Left renal pelvis (tissue), 4 donors: ENCODE results near the gene PRKCE. TPM values are rescaled to one million over a fixed set of nuclear protein-coding genes. Genes with fewer than 3 reads are reported as not detected.

ENCODE experiments used
- DNase-seq, 4 donors: peaks; one replicate each; pipeline ENCODE4 v3.0.0-alpha.2; 2013; ENCODE audit warnings: low read depth in 4 of 4, low spot score in 3 of 4
- polyA plus RNA-seq, 4 donors: library from polyadenylated mRNA; unstranded; fragments of 120-200 nt; gene quantifications; one replicate each; pipeline ENCODE4 v1.2.1, GENCODE V29; 2013; ENCODE audit not compliant: insufficient read length in 4 of 4

The PRKCE gene
- polyA plus RNA-seq, 4 donors = 8.2 to 16.0 (median 9.0) TPM

DNA sequence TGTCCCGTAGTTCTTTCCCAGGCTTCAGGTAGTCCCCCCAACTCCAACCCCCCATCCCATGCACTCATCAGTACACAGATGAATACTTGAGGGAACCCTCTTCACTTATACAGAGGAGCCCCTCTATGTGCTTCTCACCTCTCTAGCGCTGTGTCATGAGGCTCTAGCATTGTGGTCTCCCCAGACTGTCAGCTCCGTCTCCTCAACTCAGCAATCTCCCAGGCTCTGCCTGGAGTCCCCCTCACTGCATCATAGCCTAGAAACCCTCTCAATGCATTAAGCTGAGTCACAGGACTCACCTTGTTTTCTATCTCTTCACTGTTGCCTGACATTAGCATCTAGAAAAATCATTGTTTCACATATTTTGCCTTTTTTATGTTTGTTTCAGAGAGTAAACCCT is 20.2 kb upstream of the PRKCE start:
- no peak for DNase-seq

DNA sequence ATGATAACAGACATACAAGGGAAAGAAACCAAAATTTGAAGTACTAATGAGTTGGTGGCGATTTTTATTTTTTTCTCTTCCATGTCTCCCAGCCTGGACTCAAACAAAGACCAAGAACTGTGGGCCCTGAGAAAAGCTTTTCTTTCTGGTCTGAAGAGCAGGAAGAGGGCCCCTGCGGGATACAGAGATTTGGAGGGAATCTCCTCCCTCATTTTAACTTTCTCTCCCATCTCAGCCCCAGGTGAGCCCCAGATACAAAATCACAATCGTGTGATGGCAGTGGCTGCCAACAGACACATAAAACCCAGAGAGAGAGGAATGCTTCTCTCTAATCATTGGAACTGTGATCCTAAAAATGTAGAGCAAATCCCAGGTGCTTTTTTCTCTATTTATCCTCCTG is 19.5 kb upstream of the PRKCE start:
- DNase-seq = no peak

DNA sequence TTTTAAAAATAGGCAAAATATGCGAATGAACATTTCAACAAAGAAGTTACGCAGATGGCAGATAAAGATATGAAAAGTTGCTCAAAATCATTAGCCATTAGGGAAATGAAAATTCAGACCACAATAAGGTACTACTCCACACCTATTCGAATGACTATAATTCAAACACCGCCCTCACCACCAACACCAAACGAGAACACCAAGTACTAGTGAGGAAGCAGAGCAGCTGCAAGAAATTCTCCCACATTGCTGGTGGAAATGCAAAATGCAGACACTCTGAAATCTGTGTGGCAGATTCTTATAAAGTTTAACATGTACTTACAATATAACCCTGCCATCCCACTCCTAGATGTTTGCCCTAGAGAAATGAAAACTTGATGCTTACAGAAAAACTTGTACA is 17.3 kb upstream of the PRKCE start:
- no peak for DNase-seq

- no peak for DNase-seq
Observed at GRCh38 chr2:45636008-45636407, 15.5 kb upstream of the PRKCE start.

GRCh38 chr2:45637440-45637839 is 14.0 kb upstream of the PRKCE start:
- DNase-seq = no peak

GRCh38 chr2:45640576-45640975 is 10.9 kb upstream of the PRKCE start:
- DNase-seq = no peak

DNA sequence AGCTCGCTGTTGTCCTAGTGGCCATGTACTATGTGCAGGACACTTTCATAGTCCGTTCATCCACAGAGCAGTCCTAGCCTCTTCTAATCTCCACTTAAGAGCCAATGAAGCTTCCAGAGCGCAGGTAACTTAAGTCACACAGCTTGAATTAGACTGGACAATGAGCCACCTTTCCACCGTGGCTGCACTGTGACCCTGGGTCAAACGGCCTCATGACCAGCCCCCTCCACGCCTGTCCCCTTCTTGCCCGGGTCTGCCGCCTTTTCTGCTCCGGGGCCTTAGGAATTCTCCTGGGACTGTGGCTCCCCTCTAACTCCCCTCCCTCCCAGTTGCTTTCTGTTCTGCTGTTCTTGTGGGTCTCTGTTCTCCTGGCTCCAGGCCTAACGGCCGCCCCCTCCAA is 8.4 kb upstream of the PRKCE start:
- DNase-seq = no peak

GRCh38 chr2:45643543-45644542 is 7.6 kb upstream of the PRKCE start:
- DNase-seq = peak in 2 of 4 donors; percentile 51 to 54

- no peak for DNase-seq
Observed at GRCh38 chr2:45646289-45646688, 5.2 kb upstream of the PRKCE start.

- peak in 1 of 4 donors; percentile 25 for DNase-seq
Observed at GRCh38 chr2:45647356-45647755, 4.1 kb upstream of the PRKCE start.

DNA sequence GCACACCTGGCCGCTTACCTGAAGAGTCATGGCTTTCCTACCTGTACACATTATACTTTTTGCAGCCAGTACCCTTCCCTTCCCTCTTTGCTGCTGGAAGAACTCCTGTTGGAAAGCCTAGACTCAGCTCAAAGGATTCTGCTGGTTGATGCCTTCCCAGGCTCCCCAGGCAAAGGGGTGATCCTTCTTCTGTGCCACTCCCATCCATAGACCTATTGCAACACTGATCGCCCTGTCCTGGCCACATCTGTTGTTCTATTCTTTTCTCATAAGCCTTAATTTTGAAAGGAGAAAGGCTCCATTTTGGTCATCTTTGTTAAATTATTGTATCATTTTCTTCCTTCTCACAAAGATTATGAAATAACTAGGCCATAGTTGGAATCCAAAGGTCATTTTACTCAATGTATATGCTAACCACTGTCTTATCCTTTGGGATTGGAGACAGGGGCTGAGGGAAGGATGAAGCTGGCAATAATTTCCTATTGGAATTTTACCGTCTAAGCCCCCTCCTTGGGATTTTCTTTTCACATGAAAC is 3.4 kb upstream of the PRKCE start:
- DNase-seq = no peak

- DNase-seq = no peak
Observed at GRCh38 chr2:45648636-45649035, 2.8 kb upstream of the PRKCE start.

DNA sequence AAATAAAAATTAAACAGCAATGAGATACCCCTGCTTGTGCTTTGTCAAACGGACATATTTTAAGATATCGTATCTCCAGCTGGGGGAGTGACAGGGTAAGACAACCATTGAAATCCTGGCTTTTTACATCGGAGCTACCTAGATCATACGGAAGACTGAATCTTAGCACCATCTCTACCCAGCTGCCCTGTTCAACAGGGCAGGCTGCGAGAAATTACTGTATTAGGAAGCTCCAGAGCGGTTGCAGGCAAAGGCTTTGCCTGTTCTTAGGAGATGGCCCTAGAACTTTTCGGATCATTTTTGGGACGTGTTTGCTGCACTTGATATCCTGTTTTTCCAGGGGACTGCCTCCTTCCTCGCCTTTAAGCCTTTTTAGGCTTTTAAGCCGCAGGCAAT is 2.0 kb upstream of the PRKCE start:
- no peak for DNase-seq

- DNase-seq = peak in 1 of 4 donors; percentile 60
Observed at GRCh38 chr2:45649858-45650811, 1.3 kb upstream of the PRKCE start.

GRCh38 chr2:45650851-45651414 is 542 bp upstream of the PRKCE start:
- peak; percentile 90 to 94 (median 92) for DNase-seq

DNA sequence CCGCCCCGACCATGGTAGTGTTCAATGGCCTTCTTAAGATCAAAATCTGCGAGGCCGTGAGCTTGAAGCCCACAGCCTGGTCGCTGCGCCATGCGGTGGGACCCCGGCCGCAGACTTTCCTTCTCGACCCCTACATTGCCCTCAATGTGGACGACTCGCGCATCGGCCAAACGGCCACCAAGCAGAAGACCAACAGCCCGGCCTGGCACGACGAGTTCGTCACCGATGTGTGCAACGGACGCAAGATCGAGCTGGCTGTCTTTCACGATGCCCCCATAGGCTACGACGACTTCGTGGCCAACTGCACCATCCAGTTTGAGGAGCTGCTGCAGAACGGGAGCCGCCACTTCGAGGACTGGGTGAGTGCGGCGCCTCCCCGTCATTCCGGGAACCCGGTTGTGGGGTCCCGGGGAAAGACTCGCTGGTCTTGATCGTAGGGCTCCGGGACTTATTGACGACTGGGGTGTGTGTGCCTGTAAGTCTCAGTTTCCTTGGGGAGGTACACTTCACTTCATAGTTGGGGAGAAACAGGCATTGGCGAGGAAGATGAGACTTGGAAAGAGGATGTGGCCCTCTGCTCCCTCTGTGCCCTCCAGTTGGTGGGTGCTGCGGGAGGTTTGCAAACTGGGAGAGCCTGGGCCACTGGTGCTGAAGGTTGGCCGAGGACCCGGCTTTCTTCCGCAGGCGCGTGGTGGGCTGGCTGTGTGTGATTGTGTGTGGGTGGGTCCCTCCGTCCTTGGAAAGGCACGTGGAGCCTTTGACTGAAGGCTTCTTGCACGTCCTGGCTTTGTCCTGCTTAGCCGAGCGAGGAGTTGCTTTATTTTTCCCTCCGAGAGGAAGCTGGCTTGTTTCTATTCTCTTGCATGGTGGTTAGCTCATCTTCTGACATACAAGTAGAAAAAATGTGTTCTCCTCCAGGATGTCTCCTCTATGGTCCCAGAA is 886 bp downstream of the PRKCE start:
- DNase-seq = no peak

DNA sequence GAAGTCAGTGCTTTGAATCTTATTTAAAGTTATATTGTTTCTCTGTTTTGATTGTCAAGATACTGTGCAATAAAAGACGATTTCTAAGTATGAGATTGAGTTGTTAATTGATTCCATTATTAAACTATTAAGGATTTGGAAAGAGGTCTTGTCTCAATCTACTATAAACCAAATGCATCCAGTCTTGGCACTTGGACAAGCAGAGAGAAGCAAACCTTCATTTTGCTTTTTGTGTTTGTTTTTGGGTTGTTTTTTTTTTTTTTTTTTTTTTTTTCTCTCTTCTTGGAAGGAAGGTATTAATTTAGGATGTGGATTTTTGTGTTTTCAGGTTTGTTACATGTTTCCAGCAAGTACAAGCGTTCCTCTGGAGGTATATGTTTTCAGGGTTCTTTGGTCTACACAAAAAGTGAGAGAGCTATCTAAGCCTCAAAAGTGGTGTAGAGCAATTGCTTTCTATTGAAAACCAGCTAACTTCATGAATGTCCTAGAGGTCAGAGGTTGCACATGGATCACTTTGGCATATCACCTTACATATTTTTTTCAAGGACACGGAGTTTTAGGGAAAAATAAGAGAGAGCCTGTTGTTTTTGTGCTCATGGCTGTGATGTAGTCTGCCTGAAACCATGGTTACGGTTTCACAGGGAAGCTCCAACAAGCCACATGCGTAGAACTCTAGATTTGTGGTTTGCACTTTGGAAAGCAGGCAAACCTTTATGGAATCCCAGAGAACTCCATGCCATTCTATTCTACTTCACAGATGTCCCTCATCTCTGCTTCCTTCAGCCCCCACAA is 1.8 kb downstream of the PRKCE start:
- no peak for DNase-seq

- DNase-seq = no peak
Observed at GRCh38 chr2:45654250-45654649, 2.8 kb downstream of the PRKCE start.

DNA sequence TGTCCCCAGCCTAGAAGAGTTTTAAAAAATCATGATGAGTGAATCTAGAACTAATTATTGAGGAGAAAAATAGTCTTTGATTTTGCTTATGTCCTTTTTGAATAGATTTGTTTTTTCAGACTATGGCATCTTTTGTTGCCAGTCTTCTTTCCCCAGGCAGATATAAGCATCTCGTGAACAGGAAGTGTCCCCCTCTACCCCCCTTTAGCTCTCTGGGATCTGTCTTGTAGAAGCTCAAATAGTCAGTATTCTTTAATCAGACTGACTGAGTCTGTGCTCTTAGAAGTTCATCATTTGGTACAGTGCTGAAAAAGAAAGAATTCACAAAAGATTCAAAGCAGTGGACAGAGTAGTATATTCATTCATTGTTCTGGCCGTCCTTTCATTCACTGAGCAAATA is 10.4 kb downstream of the PRKCE start:
- DNase-seq = no peak
